ENCODE data around the gene NDUFA1.

DNA sequence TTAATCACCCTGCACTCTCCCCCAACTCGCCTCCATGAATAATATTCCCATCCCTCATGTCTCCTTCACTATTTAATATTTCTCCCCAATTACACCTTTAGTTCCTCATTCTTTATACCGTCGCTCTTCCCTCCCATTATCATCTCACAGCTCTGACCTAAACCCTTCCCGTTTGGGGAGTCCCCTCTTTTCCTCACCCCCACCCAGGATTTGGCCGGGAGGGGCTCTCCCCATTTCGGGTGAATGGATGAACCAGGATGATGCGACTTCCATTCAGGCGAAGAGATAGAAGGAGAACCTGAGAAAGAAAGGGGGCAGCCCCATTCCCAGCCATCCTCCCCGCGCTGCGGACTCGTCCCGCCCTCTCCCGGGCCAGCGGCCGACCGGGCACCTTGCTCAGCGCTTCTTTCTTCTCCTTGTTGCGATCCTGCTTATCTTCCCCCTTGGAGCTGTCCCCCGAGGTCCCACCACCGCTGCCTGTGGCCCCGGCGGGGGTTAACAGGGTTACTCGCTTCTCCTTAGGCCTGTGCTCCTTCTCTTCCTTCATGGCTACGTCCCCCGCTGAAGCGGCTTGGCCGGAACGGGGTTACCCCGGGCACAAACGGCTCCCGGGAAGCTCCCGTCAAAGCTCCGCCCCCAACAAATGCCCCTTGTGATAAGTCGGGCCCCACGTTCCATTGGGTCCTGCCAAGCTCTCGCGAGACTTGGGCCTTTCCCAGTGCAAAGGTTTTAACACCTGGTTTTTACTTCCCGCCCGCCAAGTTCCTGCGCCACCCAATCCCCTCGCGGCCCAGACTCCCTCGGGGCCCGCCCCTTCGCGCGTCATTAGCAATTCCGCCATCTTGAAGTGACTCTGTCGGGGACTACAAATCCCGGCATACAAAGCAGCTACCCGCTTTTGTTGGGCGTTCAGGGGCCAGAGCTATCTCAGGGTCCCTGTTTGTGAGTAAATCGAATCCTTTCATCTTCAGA is 19.0 kb upstream of the NDUFA1 start, which contains the start of gene UPF3B:
- TF ChIP-seq, protein P1, sequence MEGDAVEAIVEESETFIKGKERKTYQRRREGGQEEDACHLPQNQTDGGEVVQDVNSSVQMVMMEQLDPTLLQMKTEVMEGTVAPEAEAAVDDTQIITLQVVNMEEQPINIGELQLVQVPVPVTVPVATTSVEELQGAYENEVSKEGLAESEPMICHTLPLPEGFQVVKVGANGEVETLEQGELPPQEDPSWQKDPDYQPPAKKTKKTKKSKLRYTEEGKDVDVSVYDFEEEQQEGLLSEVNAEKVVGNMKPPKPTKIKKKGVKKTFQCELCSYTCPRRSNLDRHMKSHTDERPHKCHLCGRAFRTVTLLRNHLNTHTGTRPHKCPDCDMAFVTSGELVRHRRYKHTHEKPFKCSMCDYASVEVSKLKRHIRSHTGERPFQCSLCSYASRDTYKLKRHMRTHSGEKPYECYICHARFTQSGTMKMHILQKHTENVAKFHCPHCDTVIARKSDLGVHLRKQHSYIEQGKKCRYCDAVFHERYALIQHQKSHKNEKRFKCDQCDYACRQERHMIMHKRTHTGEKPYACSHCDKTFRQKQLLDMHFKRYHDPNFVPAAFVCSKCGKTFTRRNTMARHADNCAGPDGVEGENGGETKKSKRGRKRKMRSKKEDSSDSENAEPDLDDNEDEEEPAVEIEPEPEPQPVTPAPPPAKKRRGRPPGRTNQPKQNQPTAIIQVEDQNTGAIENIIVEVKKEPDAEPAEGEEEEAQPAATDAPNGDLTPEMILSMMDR (IDR thresholded peaks at IDR 0.05; ENCODE audit: poor library complexity): no peak
- no peak for TF ChIP-seq EZH2 (IDR thresholded peaks at IDR 0.05; ENCODE audit: borderline replicate concordance)

Measured in hepatocyte (in vitro differentiated cells).